ENCODE results near the gene SLC25A48.
"Not testable (repeated sequence)": the region's sequence is repeated elsewhere in the genome, so short reads cannot be mapped to it uniquely, and the experiment has no call there.

The SLC25A48 gene

GRCh38 chr5:135832941-135833920, 1.2 kb upstream of the SLC25A48 start:
- in situ Hi-C loops (cut with HindIII; ENCODE audit: low sequenced_read_pairs): loop anchor here (25.0 kb wide), 1 partner anchor 271 kb away; no protein-coding TSS in a partner anchor
- no peak overlapping the region for H3K4me3 ChIP-seq (ENCODE audit: low read depth, low read length)
- DNase-seq (ENCODE audit: low read depth, low spot score): no peak
- no peak for TF ChIP-seq CTCF (IDR thresholded peaks at IDR 0.05; ENCODE audit: low read depth, low read length)

- DNase-seq (ENCODE audit: low read depth, low spot score): peak; percentile 22
- in situ Hi-C loops (cut with HindIII; ENCODE audit: low sequenced_read_pairs): loop anchor here (25.0 kb wide), 1 partner anchor 272 kb away; no protein-coding TSS in a partner anchor
- H3K4me3 ChIP-seq (ENCODE audit: low read depth, low read length): no peak overlapping the region
- TF ChIP-seq CTCF (IDR thresholded peaks at IDR 0.05; ENCODE audit: low read depth, low read length): peak; percentile 76
These were observed 363 bp upstream of the SLC25A48 start for GRCh38 chr5:135833961-135834638.

- TF ChIP-seq CTCF (IDR thresholded peaks at IDR 0.05; ENCODE audit: low read depth, low read length): no peak
- H3K4me3 ChIP-seq (ENCODE audit: low read depth, low read length): no peak overlapping the region
- in situ Hi-C loops (cut with HindIII; ENCODE audit: low sequenced_read_pairs): loop anchor here (25.0 kb wide), 1 partner anchor 273 kb away; no protein-coding TSS in a partner anchor
- DNase-seq (ENCODE audit: low read depth, low spot score): no peak
These were observed 1.3 kb downstream of the SLC25A48 start for GRCh38 chr5:135835766-135836165.

- not testable (repeated sequence) for DNase-seq (ENCODE audit: low read depth, low spot score); H3K4me3 ChIP-seq (ENCODE audit: low read depth, low read length)
- in situ Hi-C loops (cut with HindIII; ENCODE audit: low sequenced_read_pairs): loop anchor here (25.0 kb wide), 1 partner anchor 276 kb away; no protein-coding TSS in a partner anchor
These were observed 3.9 kb downstream of the SLC25A48 start for GRCh38 chr5:135838395-135838794.

- no peak for TF ChIP-seq CTCF (IDR thresholded peaks at IDR 0.05; ENCODE audit: low read depth, low read length)
- in situ Hi-C loops (cut with HindIII; ENCODE audit: low sequenced_read_pairs): loop anchor here (25.0 kb wide), 1 partner anchor 277 kb away; no protein-coding TSS in a partner anchor
- DNase-seq (ENCODE audit: low read depth, low spot score): no peak
- H3K4me3 ChIP-seq (ENCODE audit: low read depth, low read length): no peak overlapping the region
These were observed 5.1 kb downstream of the SLC25A48 start for GRCh38 chr5:135839566-135839965.

GRCh38 chr5:135840959-135841358, 6.5 kb downstream of the SLC25A48 start:
- H3K4me3 ChIP-seq (ENCODE audit: low read depth, low read length): no peak overlapping the region
- no peak for DNase-seq (ENCODE audit: low read depth, low spot score)
- TF ChIP-seq CTCF (IDR thresholded peaks at IDR 0.05; ENCODE audit: low read depth, low read length): no peak
- in situ Hi-C loops (cut with HindIII; ENCODE audit: low sequenced_read_pairs): loop anchor here (25.0 kb wide), 1 partner anchor 279 kb away; no protein-coding TSS in a partner anchor
